HCT116 (cell line): ENCODE measurements around the gene SIX2. TPM values are rescaled to one million over a fixed set of nuclear protein-coding genes. Genes with fewer than 3 reads are reported as not detected.

Experiments
- ATAC-seq: fragments of 200-7000 bp; cut with Tn5 transposase; 2 replicates; pipeline ENCODE4 v1.9.1; 2020; ENCODE audit warnings: mild to moderate bottlenecking, moderate library complexity
- Bru-seq: library from RNA; stranded (reverse); fragments of 400-500 nt; gene quantifications from one replicate; lab custom pipeline; 2021; lab: Mats Ljungman, UMichigan
- BruChase-seq, 2 experiments: library from RNA; stranded (reverse); fragments of 400-500 nt; gene quantifications; one replicate each; lab custom pipeline; 2021; lab: Mats Ljungman, UMichigan
- BruUV-seq: library from RNA; stranded (reverse); fragments of 400-500 nt; replicated peaks from 2 replicates; lab custom pipeline; 2021; lab: Mats Ljungman, UMichigan
- CTCF ChIA-PET: fragments of 300-600 bp; sonication (Branson Sonifier 250); formaldehyde crosslinking; loops from one replicate; lab custom pipeline; 2021; ENCODE audit warnings: antibody characterized with exemption; lab: Charles Lee
- POLR2A ChIA-PET: fragments of 300-600, 350-600 bp; sonication (Branson Sonifier 250); formaldehyde crosslinking; loops from one replicate; lab custom pipeline; 2021; ENCODE audit warnings: antibody characterized with exemption; lab: Charles Lee
- RAD21 ChIA-PET, 2 experiments: fragments of 300-600 bp; sonication (Branson Sonifier 250); formaldehyde crosslinking; loops; one replicate each; lab custom pipeline; 2023; ENCODE audit warnings: low total read pairs in 2 of 2; ENCODE audit not compliant: uncharacterized antibody in 2 of 2, unreplicated experiment in 2 of 2, low non-redundant PET in 1 of 2; lab: Charles Lee
- DNase-seq: peaks from one replicate; pipeline ENCODE4 v3.0.0-alpha.2; 2010; ENCODE audit warnings: low read depth, low spot score
- H2AFZ ChIP-seq: fragments of 200-600 bp; shearing (Covaris generic), sonication (generic); 2 replicates; pipeline ENCODE4 v1.6.1; 2017; ENCODE audit warnings: low read depth, mixed run types, mixed read lengths, antibody characterized with exemption, low read length; ENCODE audit not compliant: poor library complexity, severe bottlenecking
- H3K27ac ChIP-seq: 2 replicates; pipeline ENCODE4 v1.5.1; 2012; ENCODE audit warnings: low read depth, low read length
- H3K27me3 ChIP-seq: fragments of 200-600 bp; sonication (generic); 2 replicates; pipeline ENCODE4 v1.6.1; 2016; ENCODE audit warnings: mixed run types, low read length, mixed read lengths; ENCODE audit not compliant: insufficient read depth
- H3K36me3 ChIP-seq, 2 experiments: fragments of 200-500 bp in 1 of 2; fragments of 200-600 bp in 1 of 2; sonication (Bioruptor generic) in 1 of 2; sonication (generic) in 1 of 2; 2 replicates each; pipeline versions ENCODE4 v1.5.1 to v1.6.1; 2014 to 2016; ENCODE audit warnings: low read length in 2 of 2, inconsistent platforms in 1 of 2, mixed read lengths in 1 of 2, mixed run types in 1 of 2; ENCODE audit not compliant: insufficient read depth in 2 of 2, control insufficient read depth in 1 of 2
- H3K4me1 ChIP-seq, 2 experiments: fragments of 200-600 bp in 1 of 2; sonication (generic) in 1 of 2; 2 replicates each; pipeline versions ENCODE4 v1.5.1 to v1.6.1; 2012 to 2017; ENCODE audit warnings: low read length in 2 of 2, inconsistent platforms in 1 of 2, mild to moderate bottlenecking in 1 of 2, mixed read lengths in 1 of 2, mixed run types in 1 of 2, moderate library complexity in 1 of 2; ENCODE audit not compliant: insufficient read depth in 2 of 2, control insufficient read depth in 1 of 2
- H3K4me2 ChIP-seq: fragments of 200-600 bp; sonication (generic); 2 replicates; pipeline ENCODE4 v1.6.1; 2017; ENCODE audit warnings: mixed run types, low read length, mixed read lengths
- H3K4me3 ChIP-seq, 2 experiments: fragments of 200-600 bp in 1 of 2; sonication (generic) in 1 of 2; replicated peaks in 1 of 2; 2 replicates each; pipeline ENCODE4 v1.5.1; 2011 to 2016; ENCODE audit warnings: low read length in 2 of 2, control low read depth in 1 of 2, low read depth in 1 of 2, mild to moderate bottlenecking in 1 of 2, mixed read lengths in 1 of 2, mixed run types in 1 of 2
- H3K79me2 ChIP-seq: fragments of 200-600 bp; sonication (generic); 2 replicates; pipeline ENCODE4 v1.6.1; 2017; ENCODE audit warnings: mild to moderate bottlenecking, mixed run types, low read length, moderate library complexity, mixed read lengths; ENCODE audit not compliant: insufficient read depth
- H3K9ac ChIP-seq: fragments of 200-600 bp; sonication (generic); 2 replicates; pipeline ENCODE4 v1.6.1; 2016; ENCODE audit warnings: low read length, mixed read lengths
- H3K9me2 ChIP-seq: fragments of 200-600 bp; sonication (generic), shearing (Covaris generic); 2 replicates; pipeline ENCODE4 v1.6.1; 2017; ENCODE audit warnings: mixed run types, mild to moderate bottlenecking, moderate library complexity; ENCODE audit not compliant: insufficient read depth
- H3K9me3 ChIP-seq, 2 experiments: fragments of 200-500 bp in 1 of 2; fragments of 200-600 bp in 1 of 2; sonication (Bioruptor generic) in 1 of 2; sonication (generic) in 1 of 2; 2 replicates each; pipeline ENCODE4 v1.6.1; 2014 to 2017; ENCODE audit warnings: low read length in 2 of 2, mixed read lengths in 2 of 2, inconsistent platforms in 1 of 2, low read depth in 1 of 2, mild to moderate bottlenecking in 1 of 2, mixed run types in 1 of 2, moderate library complexity in 1 of 2; ENCODE audit not compliant: control insufficient read depth in 1 of 2, insufficient read depth in 1 of 2
- H4K20me1 ChIP-seq: fragments of 200-600 bp; sonication (generic), shearing (Covaris generic); 2 replicates; pipeline ENCODE4 v1.6.1; 2017; ENCODE audit warnings: mixed run types, mild to moderate bottlenecking, moderate library complexity; ENCODE audit not compliant: insufficient read depth
- CBX3 ChIP-seq: IDR thresholded peaks from 2 replicates; pipeline ENCODE4 v1.6.1; 2012; ENCODE audit warnings: low read depth
- EGR1 ChIP-seq: IDR thresholded peaks from 2 replicates; pipeline ENCODE4 v1.6.1; 2012; ENCODE audit warnings: low read depth
- EZH2 ChIP-seq: fragments of 200-600 bp; sonication (generic); IDR thresholded peaks from 2 replicates; pipeline ENCODE4 v1.6.1; 2017; ENCODE audit warnings: antibody characterized with exemption, mixed run types
- EZH2phosphoT487 ChIP-seq: fragments of 200-600 bp; IDR thresholded peaks from 2 replicates; pipeline ENCODE4 v1.6.1; 2018; ENCODE audit warnings: antibody characterized with exemption, borderline replicate concordance
- SIN3A ChIP-seq: IDR thresholded peaks from 2 replicates; pipeline ENCODE4 v1.6.1; 2012; ENCODE audit warnings: low read depth
- SP1 ChIP-seq: IDR thresholded peaks from 2 replicates; pipeline ENCODE4 v1.6.1; 2012; ENCODE audit warnings: low read depth
- TCF7L2 ChIP-seq: IDR thresholded peaks from 2 replicates; pipeline ENCODE4 v1.7.0; 2011; ENCODE audit warnings: borderline replicate concordance, inconsistent platforms; ENCODE audit not compliant: insufficient read depth, insufficient read length; ENCODE audit errors: extremely low read depth
- ZFX ChIP-seq: fragments of 450-650 bp; IDR thresholded peaks from 2 replicates; pipeline ENCODE4 v1.6.1; 2017
- intact Hi-C: fragments of 100-400 bp; cut with micrococcal nuclease; formaldehyde crosslinking; loops from 2 replicates; pipeline ENCODE4 v1.10.0; 2022
- long read RNA-seq: library from polyadenylated mRNA; unstranded; transcript quantifications from one replicate; pipeline ENCODE4 v2.0.0, GENCODE V29; 2021; ENCODE audit not compliant: unreplicated experiment
- polyA plus RNA-seq: library from polyadenylated mRNA; unstranded; fragments of >200 nt; gene quantifications from 2 replicates; pipeline ENCODE4 v1.2.1, GENCODE V29; 2012; ENCODE audit warnings: missing spikeins
- total RNA-seq: library from RNA; stranded (reverse); gene quantifications from one replicate; pipeline ENCODE4 v1.2.1, GENCODE V29; 2021; ENCODE audit not compliant: unreplicated experiment
- TF ChIP-seq, protein P1 (sequence below): IDR thresholded peaks from 2 replicates; pipeline ENCODE4 v1.6.1; 2011; ENCODE audit warnings: mild to moderate bottlenecking, low read length, moderate library complexity; ENCODE audit not compliant: insufficient replicate concordance; ENCODE audit errors: extremely low read depth
- TF ChIP-seq, protein P2 (sequence below): IDR thresholded peaks from 2 replicates; pipeline ENCODE4 v1.6.1; 2012

SIX2 gene
- total RNA-seq (0.54 TPM), Bru-seq, nascent RNA (percentile 16 among the genes with signal in this experiment), BruChase-seq, experiment 1, labeled RNA remaining after a 6-hour chase (not detected), BruChase-seq, experiment 2, labeled RNA remaining after a 2-hour chase (percentile 29 among the genes with signal in this experiment)
- 0.02 and 0.20 TPM in 2 replicates for polyA plus RNA-seq
- long read RNA-seq, partial matches to known transcripts: 0 of 1 reads
- long read RNA-seq, other reads (novel, unspliced or antisense): 1 of 1 reads

DNA sequence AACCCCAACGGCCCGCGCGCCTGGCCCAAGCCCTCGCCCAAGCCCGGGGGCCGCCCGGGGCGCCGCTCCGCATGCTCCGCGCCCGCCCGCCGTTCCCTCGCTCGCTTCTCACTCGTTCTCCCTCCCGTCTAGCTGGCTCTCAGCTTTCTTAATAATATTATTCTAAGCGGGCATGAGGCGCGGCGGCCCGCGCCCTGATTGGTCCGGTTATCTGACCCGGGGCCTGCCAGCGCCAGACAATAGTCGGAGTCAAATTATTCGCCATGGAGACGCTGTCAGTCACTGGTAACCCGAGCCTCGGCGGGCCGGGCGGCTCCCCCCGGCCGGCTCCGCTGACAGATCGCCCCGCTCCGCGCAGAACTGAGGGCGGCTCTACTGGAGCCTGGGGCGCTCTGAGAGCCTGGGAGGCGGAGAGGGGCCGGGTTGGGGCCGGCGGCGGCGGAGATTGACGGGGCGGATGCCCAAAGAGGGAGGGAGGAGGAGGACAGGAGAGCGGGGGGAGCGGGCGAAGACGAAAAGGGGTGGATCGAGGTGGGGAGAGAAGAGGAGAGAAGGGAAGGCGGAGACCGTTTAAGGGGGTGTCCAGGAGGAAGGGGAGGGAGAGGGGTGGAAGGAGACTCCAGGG lies at the start of gene SIX2:
SIX2 (minus strand) TSS at position 150 of the 625 bp plus-strand sequence. CDS start 342 bp downstream, outside the sequence.
- H3K9me3 ChIP-seq: no peaks in the 10 kb centered on the region
- intact Hi-C loops: no loop called here
- peaks cover 7 to 20% of the 10 kb centered on the region in 2 experiments for H3K4me1 ChIP-seq
- H3K4me3 ChIP-seq: peak within 1 kb of the TSS; percentile 47 to 63
- no peak for TF ChIP-seq ZFX
- no peak for TF ChIP-seq CBX3
- TF ChIP-seq, protein P1, sequence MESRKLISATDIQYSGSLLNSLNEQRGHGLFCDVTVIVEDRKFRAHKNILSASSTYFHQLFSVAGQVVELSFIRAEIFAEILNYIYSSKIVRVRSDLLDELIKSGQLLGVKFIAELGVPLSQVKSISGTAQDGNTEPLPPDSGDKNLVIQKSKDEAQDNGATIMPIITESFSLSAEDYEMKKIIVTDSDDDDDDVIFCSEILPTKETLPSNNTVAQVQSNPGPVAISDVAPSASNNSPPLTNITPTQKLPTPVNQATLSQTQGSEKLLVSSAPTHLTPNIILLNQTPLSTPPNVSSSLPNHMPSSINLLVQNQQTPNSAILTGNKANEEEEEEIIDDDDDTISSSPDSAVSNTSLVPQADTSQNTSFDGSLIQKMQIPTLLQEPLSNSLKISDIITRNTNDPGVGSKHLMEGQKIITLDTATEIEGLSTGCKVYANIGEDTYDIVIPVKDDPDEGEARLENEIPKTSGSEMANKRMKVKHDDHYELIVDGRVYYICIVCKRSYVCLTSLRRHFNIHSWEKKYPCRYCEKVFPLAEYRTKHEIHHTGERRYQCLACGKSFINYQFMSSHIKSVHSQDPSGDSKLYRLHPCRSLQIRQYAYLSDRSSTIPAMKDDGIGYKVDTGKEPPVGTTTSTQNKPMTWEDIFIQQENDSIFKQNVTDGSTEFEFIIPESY: peak; percentile 40
- TF ChIP-seq EZH2: no peak
- TF ChIP-seq TCF7L2: peak; percentile 74
- TF ChIP-seq SIN3A: no peak
- no peak for TF ChIP-seq EZH2phosphoT487
- peak; percentile 53; the same call in 1 of the 2 replicates for TF ChIP-seq SP1
- TF ChIP-seq, protein P2, sequence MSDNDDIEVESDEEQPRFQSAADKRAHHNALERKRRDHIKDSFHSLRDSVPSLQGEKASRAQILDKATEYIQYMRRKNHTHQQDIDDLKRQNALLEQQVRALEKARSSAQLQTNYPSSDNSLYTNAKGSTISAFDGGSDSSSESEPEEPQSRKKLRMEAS: no peak; the same call in 1 of the 2 replicates
- no peak for TF ChIP-seq EGR1
- TF ChIP-seq, all 23 proteins: peak for 3
- H3K79me2 ChIP-seq: no peaks in the 10 kb centered on the region
- no peaks in the 10 kb centered on the region for H3K36me3 ChIP-seq
- H3K4me2 ChIP-seq: peak within 1 kb of the TSS; percentile 83
- ATAC-seq (peak; percentile 93), DNase-seq (peak; percentile 85)
- no peak within 1 kb of the TSS; the same call in 1 of the 2 replicates for H3K27ac ChIP-seq
- CTCF ChIA-PET: no interaction called here
- peak within 1 kb of the TSS; percentile 46 for H3K9ac ChIP-seq
- RAD21 ChIA-PET: interaction anchor here in 1 of 2 experiments (0.7 kb wide), 1 partner anchor 172 kb away, joined by 3 read pairs; no protein-coding TSS in a partner anchor
- no peaks in the 10 kb centered on the region for H3K9me2 ChIP-seq
- POLR2A ChIA-PET: interaction anchor here (1.2 kb wide), 1 partner anchor 72 kb away, joined by 3 read pairs; no protein-coding TSS in a partner anchor
- H3K27me3 ChIP-seq: no peaks in the 10 kb centered on the region
- H4K20me1 ChIP-seq: no peaks in the 10 kb centered on the region
- no TSS peak for BruUV-seq
- peak within 1 kb of the TSS; percentile 80 for H2AFZ ChIP-seq
